ENCODE results near the gene LRRC15.

LRRC15 gene

GRCh38 chr3:194384156-194384555 lies 14.6 kb upstream of the LRRC15 start:
- TF ChIP-seq POLR2A (IDR thresholded peaks at IDR 0.05; ENCODE audit: extremely low read depth, insufficient read length) = no peak
- TF ChIP-seq MAX (IDR thresholded peaks at IDR 0.05; ENCODE audit: low read depth, low read length) = no peak
- TF ChIP-seq MYC (IDR thresholded peaks at IDR 0.05; ENCODE audit: low read depth, low read length) = no peak
- no peak for TF ChIP-seq CTCF (IDR thresholded peaks at IDR 0.05; ENCODE audit: low read depth, low read length)
- DNase-seq (ENCODE audit: low read depth) = no peak
- H3K4me3 ChIP-seq (ENCODE audit: low read depth, low read length) = no peak overlapping the region

- TF ChIP-seq MYC (IDR thresholded peaks at IDR 0.05; ENCODE audit: low read depth, low read length) (no peak), CTCF (IDR thresholded peaks at IDR 0.05; ENCODE audit: low read depth, low read length) (no peak), POLR2A (IDR thresholded peaks at IDR 0.05; ENCODE audit: extremely low read depth, insufficient read length) (no peak), MAX (IDR thresholded peaks at IDR 0.05; ENCODE audit: low read depth, low read length) (no peak)
- no peak for DNase-seq (ENCODE audit: low read depth)
- H3K4me3 ChIP-seq (ENCODE audit: low read depth, low read length) = no peak overlapping the region
Measured at GRCh38 chr3:194383276-194383940, 13.9 kb upstream of the LRRC15 start.

GRCh38 chr3:194382892-194383223 lies 13.3 kb upstream of the LRRC15 start:
- no peak for DNase-seq (ENCODE audit: low read depth)
- TF ChIP-seq POLR2A (IDR thresholded peaks at IDR 0.05; ENCODE audit: extremely low read depth, insufficient read length) (no peak), CTCF (IDR thresholded peaks at IDR 0.05; ENCODE audit: low read depth, low read length) (no peak), MYC (IDR thresholded peaks at IDR 0.05; ENCODE audit: low read depth, low read length) (no peak), MAX (IDR thresholded peaks at IDR 0.05; ENCODE audit: low read depth, low read length) (no peak)
- H3K4me3 ChIP-seq (ENCODE audit: low read depth, low read length) = no peak overlapping the region

GRCh38 chr3:194382196-194382891 lies 12.8 kb upstream of the LRRC15 start:
- TF ChIP-seq CTCF (IDR thresholded peaks at IDR 0.05; ENCODE audit: low read depth, low read length) (no peak), MYC (IDR thresholded peaks at IDR 0.05; ENCODE audit: low read depth, low read length) (no peak), POLR2A (IDR thresholded peaks at IDR 0.05; ENCODE audit: extremely low read depth, insufficient read length) (no peak), MAX (IDR thresholded peaks at IDR 0.05; ENCODE audit: low read depth, low read length) (no peak)
- no peak for DNase-seq (ENCODE audit: low read depth)

GRCh38 chr3:194381460-194381875 lies 11.9 kb upstream of the LRRC15 start:
- TF ChIP-seq POLR2A (IDR thresholded peaks at IDR 0.05; ENCODE audit: extremely low read depth, insufficient read length) (no peak), MYC (IDR thresholded peaks at IDR 0.05; ENCODE audit: low read depth, low read length) (no peak), MAX (IDR thresholded peaks at IDR 0.05; ENCODE audit: low read depth, low read length) (no peak), CTCF (IDR thresholded peaks at IDR 0.05; ENCODE audit: low read depth, low read length) (no peak)
- DNase-seq (ENCODE audit: low read depth) = no peak
- no peak overlapping the region for H3K4me3 ChIP-seq (ENCODE audit: low read depth, low read length)

More at GRCh38 chr3:194382196-194382891, 12.8 kb upstream of the LRRC15 start:
- no peak overlapping the region for H3K4me3 ChIP-seq (ENCODE audit: low read depth, low read length)

Measured in NB4 (cell line).